Progenitor cell of endocrine pancreas (in vitro differentiated cells): ENCODE data around the gene PVALB. TPM values are rescaled to one million over a fixed set of nuclear protein-coding genes. Genes with fewer than 3 reads are reported as not detected.

ENCODE experiments used
- DNase-seq: peaks from one replicate; pipeline ENCODE4 v3.0.0; 2021; ENCODE audit warnings: low spot score; ENCODE audit not compliant: unreplicated experiment
- H3K27ac Mint-ChIP-seq: 2 replicates; pipeline ENCODE4 v1.8.0; 2021; ENCODE audit warnings: mild to moderate bottlenecking, moderate library complexity, mixed read lengths
- H3K27me3 Mint-ChIP-seq: 2 replicates; pipeline ENCODE4 v1.8.0; 2021; ENCODE audit warnings: mixed read lengths
- H3K36me3 Mint-ChIP-seq: 2 replicates; pipeline ENCODE4 v1.8.0; 2022; ENCODE audit warnings: mixed read lengths; ENCODE audit not compliant: insufficient read depth
- H3K4me1 Mint-ChIP-seq: 2 replicates; pipeline ENCODE4 v1.8.0; 2021; ENCODE audit warnings: low read depth, mixed read lengths
- H3K4me3 Mint-ChIP-seq: 2 replicates; pipeline ENCODE4 v1.8.0; 2021; ENCODE audit warnings: low read depth, mild to moderate bottlenecking, moderate library complexity, mixed read lengths
- H3K9me3 Mint-ChIP-seq: 2 replicates; pipeline ENCODE4 v1.8.0; 2021; ENCODE audit warnings: low read depth, mixed read lengths
- CTCF ChIP-seq: fragments of 200-600 bp; sonication (generic); IDR thresholded peaks from one replicate; pipeline ENCODE4 v1.5.0; 2021; ENCODE audit warnings: antibody characterized with exemption, mild to moderate bottlenecking; ENCODE audit not compliant: unreplicated experiment
- total RNA-seq: library from RNA; stranded (reverse); gene quantifications from 2 replicates; pipeline ENCODE4 v1.2.1, GENCODE V29; 2021

Gene PVALB
- total RNA-seq, 1 donor from 2014 or later, result not detected

GRCh38 chr22:36796552-36797175, 20.2 kb downstream of the PVALB start:
- no peak for DNase-seq
- H3K27ac Mint-ChIP-seq, result no peak overlapping the region
- H3K9me3 Mint-ChIP-seq, result no peaks in the 10 kb centered on the region
- TF ChIP-seq CTCF, result no peak
- H3K4me3 Mint-ChIP-seq, result no peak overlapping the region
- H3K36me3 Mint-ChIP-seq, result no peaks in the 10 kb centered on the region
- H3K27me3 Mint-ChIP-seq, result peaks cover 18% of the 10 kb centered on the region
- H3K4me1 Mint-ChIP-seq, result no peaks in the 10 kb centered on the region

- Mint-ChIP-seq H3K36me3 (no peaks in the 10 kb centered on the region), H3K27ac (no peak overlapping the region), H3K4me3 (no peak overlapping the region), H3K9me3 (no peaks in the 10 kb centered on the region), H3K27me3 (peaks cover 24% of the 10 kb centered on the region), H3K4me1 (no peaks in the 10 kb centered on the region)
- no peak for DNase-seq
- no peak for TF ChIP-seq CTCF
Observed at GRCh38 chr22:36795633-36796032, 21.2 kb downstream of the PVALB start.

GRCh38 chr22:36790648-36791047, 26.2 kb downstream of the PVALB start:
- Mint-ChIP-seq H3K27me3 (peaks cover 41% of the 10 kb centered on the region), H3K4me3 (no peak overlapping the region), H3K4me1 (no peaks in the 10 kb centered on the region), H3K36me3 (no peaks in the 10 kb centered on the region), H3K9me3 (no peaks in the 10 kb centered on the region), H3K27ac (no peak overlapping the region)
- no peak for DNase-seq
- no peak for TF ChIP-seq CTCF

- no peaks in the 10 kb centered on the region for H3K36me3 Mint-ChIP-seq
- no peaks in the 10 kb centered on the region for H3K9me3 Mint-ChIP-seq
- DNase-seq, result no peak
- TF ChIP-seq CTCF, result no peak
- no peak overlapping the region for H3K27ac Mint-ChIP-seq
- no peak overlapping the region for H3K4me3 Mint-ChIP-seq
- peaks cover 58% of the 10 kb centered on the region for H3K27me3 Mint-ChIP-seq
- no peaks in the 10 kb centered on the region for H3K4me1 Mint-ChIP-seq
Observed at GRCh38 chr22:36787204-36787988, 29.4 kb downstream of the PVALB start.

- Mint-ChIP-seq H3K36me3 (no peaks in the 10 kb centered on the region), H3K9me3 (no peaks in the 10 kb centered on the region), H3K27ac (no peak overlapping the region), H3K4me1 (no peaks in the 10 kb centered on the region), H3K27me3 (peaks cover 54% of the 10 kb centered on the region), H3K4me3 (no peak overlapping the region)
- no peak for TF ChIP-seq CTCF
- no peak for DNase-seq
Observed at GRCh38 chr22:36783743-36784142, 33.1 kb downstream of the PVALB start.
